Fibroblast of skin of back (primary cell): ENCODE measurements around the gene ASTL.

Source experiments
- DNase-seq: peaks from one replicate; pipeline ENCODE4 v3.0.0-alpha.2; 2013

The ASTL gene

GRCh38 chr2:96112501-96113366 is 25.6 kb downstream of the ASTL start:
- DNase-seq: no peak

DNA sequence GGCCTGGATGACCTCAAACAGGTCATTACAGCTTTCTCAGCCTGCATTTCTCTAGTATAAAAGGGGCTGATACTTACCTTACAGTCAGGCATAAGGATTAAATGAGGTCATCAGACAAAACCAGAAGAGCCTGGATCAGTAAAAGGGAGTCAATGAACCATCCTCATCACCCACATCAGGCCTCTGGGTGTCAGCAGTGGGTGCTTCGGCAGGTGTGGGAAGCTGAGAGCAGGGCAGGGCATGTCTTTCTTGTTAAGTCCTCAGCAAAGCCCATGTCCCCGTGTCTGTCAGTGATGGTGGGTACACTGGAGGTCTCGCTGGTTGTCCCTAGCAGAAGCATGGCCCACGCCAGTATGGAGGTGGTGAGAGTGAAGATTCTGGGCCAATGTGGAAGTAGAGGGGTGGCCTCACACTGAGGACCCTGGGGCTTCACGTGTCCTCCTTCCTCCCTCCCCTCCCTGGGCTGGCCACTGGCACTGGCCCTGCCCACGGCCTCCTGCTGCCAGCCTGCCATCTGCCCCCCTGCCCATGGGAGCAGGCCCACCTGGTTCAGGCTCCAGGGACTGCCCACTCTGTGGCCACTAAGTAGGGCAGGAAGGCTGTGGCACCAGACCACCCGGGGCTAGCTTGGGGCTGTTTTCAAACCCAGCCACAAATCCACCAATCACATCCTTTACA is 26.3 kb downstream of the ASTL start:
- no peak for DNase-seq

DNA sequence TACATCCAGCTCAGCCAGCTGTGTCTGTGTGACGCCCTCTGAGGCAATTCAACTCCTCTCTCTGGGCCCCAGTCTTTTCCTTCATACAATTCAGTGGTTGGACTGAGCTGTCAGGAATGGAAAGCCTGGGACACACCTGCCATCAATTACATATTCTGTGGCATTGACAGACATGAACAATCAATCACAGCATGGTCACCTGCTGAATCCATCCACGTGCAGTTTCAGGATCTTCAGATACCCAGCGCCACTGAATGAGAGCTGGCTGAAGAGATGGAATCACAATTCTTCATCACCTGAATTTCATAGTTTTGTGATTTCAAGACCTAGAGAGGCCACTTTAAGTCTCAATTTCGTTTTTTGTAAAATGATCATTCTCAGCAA is 27.1 kb downstream of the ASTL start:
- no peak for DNase-seq

GRCh38 chr2:96110621-96111256 is 27.6 kb downstream of the ASTL start:
- no peak for DNase-seq

DNA sequence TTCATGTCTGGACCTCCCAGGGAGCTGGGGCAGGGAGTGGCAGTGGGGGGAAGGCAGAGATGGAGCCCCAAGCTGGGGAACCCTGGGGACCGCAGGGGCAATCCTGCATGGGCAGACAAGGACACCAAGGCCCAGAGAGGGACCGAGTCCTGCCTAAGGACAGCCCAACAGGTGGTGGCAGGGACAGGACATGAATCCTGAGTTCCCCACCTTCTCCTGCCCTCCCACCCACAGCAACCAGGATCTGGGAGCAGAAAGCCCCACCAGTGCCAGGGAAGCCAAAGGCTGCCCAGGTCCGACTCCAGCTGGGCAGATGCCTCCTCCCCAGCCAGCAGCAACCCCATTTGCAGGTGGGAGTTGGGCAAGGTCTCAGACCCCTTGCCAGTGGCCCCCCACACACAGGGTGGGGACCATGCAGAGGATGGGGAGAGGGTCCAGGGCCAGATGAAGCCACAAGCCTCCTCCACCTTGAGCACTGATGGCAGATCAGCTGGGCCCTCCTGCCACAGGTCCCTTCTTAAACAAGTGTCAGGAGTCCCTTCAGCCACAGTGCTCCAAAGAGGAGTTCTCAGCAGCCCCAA is 28.3 kb downstream of the ASTL start:
- no peak for DNase-seq

DNA sequence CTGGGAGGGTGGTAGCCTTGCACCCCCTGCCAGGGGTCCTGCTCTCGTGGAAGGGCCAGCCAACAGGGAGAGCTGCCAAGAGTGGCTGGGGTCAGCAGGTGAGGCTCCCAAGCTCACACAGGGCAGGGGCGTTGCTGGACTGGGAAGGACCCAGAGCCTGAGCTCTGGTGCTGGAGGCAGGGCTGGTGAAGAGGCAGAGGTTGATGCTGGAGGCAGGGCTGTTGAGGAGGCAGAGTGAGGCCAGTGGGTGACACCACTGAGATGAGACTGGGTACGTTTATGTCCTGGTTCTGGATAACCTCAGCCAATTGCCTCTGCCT is 29.0 kb downstream of the ASTL start:
- no peak for DNase-seq

- DNase-seq: peak; percentile 24
Observed at GRCh38 chr2:96108541-96109360, 29.6 kb downstream of the ASTL start.

DNA sequence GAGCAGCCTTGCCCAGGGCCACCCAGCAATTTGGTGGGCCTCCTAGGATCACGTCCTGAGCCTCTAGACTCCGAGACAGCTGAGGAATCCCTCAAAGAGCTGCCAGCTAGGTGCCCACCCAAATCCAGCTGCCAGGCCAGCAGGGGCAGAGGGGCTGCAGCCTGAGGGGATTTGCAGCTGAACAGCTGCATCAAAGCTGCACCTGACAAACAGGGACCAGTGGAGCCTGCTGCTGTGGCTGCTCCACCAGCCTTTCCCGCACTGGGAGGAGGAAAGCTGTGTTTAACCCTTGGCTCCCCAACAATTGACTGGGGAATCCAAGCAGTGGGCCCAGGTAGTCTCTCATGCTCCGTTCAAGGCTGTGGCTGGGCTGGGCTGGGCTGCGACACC is 30.2 kb downstream of the ASTL start:
- DNase-seq: no peak

DNA sequence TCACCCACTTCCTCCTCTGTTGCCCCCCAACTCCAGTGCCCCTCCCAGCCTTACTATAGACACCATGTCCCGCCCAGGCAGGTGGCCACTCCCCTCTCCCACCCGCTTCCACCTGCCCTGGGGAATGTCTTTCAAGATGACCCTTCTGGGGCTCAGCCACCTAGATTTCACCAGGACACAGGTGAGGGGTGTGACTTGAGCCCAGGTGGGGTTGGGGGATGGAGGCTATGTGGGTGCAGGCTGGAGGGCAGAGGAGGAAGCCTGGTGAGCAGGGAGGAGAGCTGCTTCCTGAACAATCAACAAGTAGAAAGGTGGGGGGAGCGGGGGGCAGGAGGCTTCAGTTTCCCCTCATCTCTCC is 30.6 kb downstream of the ASTL start:
- DNase-seq: no peak

- no peak for DNase-seq
Observed at GRCh38 chr2:96106991-96107707, 31.2 kb downstream of the ASTL start.

DNA sequence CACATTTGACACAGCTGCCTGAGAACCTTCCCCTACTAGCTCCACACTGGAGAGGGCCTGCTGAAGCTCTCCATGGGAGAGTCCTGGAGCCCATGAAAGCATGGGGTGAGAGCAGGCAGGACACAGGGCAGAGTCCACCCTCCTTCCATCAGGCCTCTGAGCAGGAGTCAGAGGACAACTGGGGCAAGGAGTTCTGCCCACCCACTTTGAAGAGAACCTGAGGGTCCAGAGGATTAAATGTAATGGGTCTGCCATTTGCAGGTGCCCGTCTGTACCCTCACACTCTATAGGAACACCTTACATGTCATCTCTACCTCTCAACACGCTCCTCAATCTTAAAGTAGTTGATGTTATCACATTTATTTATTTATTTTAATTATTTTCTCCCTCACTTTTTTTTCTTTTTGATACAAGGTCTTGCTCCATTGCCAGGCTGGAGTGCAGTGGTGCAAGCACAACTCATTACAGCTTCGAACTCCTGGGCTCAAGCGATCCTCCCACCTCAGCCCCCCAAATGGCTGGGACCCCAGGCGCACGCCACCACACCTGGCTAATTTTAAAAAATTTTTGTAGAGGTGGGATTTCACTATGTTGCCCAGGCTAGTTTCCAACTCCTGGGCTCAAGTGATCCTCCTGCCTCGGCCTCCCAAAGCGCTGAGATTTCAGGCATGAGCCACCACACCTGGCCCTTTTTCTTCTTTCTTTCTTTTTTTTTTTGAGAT is 32.1 kb downstream of the ASTL start:
- no peak for DNase-seq

DNA sequence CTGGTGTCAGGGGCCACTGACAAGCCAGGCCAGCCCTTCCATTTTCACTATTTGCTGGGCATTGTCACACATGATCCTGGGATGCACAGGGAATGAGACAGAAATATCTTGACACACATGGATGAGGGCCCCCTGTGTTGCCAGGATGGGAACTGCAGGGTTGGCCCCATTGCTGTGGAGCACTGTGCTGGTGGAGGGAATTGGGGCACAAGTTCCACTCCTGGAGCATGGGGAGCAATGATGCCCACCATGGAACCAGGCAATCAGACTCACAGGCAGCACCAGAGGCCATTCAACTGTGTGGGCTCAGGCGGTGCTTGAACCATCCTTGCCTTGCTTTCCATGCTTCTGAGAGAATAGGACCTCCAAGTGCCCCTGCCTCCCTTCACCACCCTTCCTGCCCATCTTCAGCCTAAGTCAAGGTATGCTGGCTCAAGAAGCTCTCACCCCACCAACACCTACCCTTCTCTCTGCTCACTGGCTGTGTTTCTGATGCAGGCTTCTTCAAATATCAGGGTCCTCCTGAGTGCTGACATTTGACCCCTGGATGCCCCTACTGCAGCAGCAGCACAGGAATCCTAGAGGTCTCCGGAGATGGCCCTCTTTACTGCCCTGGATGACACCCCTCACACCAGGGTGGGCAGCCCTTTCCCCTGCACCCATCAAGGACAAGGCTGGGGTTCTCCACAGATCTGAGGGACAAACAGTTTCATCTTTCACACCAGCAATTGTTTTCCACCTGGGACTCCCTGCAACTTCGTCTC is 33.0 kb downstream of the ASTL start:
- DNase-seq: no peak

- no peak for DNase-seq
Observed at GRCh38 chr2:96104487-96104861, 33.8 kb downstream of the ASTL start.

- no peak for DNase-seq
Observed at GRCh38 chr2:96103761-96104486, 34.4 kb downstream of the ASTL start.

DNA sequence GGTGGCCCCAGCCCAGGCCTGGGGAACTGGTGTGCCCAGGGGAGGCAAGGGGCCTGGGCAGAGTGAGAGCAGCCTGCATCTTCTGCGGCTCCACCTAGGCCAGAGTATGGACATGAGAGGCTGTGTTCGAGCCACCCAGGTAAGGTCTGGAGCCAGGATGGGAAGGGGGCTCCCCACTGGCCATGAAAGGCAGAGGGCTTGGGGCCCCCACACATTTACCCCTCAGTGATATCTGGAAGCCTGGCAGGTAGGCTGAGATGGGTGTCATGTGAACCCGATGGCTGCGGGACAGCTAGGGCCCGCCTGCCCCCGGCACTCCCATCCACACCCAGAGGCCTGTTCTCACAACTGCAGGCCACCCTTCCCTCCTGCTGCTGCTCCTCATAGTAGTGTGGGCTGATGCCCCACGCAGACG is 35.1 kb downstream of the ASTL start:
- no peak for DNase-seq

DNA sequence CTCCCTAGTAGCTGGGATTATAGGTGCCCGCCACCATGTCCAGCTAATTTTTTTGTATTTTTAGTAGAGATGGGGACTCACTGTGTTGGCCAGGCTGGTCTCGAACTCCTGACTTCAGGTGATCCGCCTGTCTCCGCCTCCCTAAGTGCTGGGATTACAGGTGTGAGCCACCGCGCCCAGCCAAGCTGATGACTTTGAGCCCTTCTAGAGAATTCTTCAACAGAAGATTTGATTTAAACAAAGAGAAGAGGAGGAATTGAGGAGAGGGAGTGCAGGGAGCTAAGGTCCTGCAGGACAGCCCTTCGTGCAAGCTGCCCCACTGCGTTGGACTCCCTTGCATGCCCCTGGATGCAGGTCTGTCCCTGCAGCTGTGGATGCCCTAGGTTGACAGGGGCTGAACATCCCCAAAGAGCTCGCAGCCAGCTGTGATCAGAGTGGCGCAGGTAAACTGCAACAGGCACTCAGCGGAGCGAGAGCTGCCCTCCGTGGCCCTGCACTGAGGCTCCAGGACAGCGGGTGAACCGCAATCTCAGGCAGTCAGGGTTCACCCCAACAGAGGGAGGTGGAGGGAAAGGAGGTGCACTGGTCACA is 35.6 kb downstream of the ASTL start:
- DNase-seq: no peak

GRCh38 chr2:96100893-96101304 is 37.4 kb downstream of the ASTL start:
- no peak for DNase-seq

DNA sequence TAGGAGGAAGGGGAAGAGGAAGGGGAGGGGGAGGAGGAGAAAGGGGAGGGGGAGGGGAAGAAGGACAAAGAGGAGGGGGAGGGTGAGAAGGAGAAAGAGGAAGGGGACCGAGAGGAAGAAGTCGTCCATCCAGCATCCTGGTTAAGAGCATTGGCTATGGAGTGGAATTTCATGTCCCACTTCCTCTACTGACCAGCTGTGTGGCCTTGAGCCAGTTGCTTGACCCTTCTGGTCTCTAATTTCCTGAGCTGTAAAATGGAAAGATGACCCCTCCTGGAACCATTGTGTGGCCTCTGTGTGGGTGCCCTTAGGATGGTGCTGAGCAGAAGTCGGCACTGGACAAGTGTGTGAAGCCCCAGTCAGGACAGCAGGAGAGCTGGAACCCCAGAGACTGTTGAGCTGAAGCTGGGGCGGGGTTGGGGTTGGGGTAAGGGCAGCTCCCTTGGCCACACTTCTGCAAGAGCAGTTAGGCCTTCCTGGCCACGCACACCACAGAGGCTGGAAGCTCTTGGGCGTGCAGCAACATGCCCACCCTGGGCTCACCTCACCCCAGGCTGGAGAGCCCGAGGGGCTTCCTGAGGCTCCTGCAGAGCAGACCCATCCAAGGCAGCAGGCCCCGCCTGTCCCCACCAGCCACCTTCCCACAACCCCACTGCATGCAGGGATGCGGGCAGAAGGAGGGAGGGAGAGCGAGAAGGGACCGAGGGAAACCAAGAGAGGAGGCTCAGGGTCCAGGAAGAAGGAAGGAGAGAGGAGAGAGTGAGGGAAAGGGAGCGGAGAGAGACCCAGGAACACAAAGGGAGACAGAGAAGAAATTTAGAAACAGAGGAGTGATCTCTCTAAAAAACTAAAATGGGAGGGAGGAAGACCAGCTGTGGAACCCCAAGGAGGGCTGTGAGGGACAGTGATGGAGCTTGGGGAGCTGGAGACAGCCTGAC is 38.2 kb downstream of the ASTL start:
- DNase-seq: no peak
